Measurements from ENCODE around the gene CEP19.

The CEP19 gene

GRCh38 chr3:196694202-196694638 lies 17.8 kb downstream of the CEP19 start:
- no peak overlapping the region for H3K4me3 ChIP-seq (ENCODE audit: low read depth, low read length)
- DNase-seq (ENCODE audit: low read depth), result no peak
- TF ChIP-seq CTCF (IDR thresholded peaks at IDR 0.05; ENCODE audit: insufficient read depth, low read depth, low read length, missing control alignments), result no peak

- DNase-seq (ENCODE audit: low read depth), result no peak
- no peak for TF ChIP-seq CTCF (IDR thresholded peaks at IDR 0.05; ENCODE audit: insufficient read depth, low read depth, low read length, missing control alignments)
- H3K4me3 ChIP-seq (ENCODE audit: low read depth, low read length), result no peak overlapping the region
Measured at GRCh38 chr3:196691386-196691785, 20.7 kb downstream of the CEP19 start.

- H3K4me3 ChIP-seq (ENCODE audit: low read depth, low read length), result no peak overlapping the region
- DNase-seq (ENCODE audit: low read depth), result no peak
- no peak for TF ChIP-seq CTCF (IDR thresholded peaks at IDR 0.05; ENCODE audit: insufficient read depth, low read depth, low read length, missing control alignments)
Measured at GRCh38 chr3:196689941-196690660, 21.9 kb downstream of the CEP19 start.

- TF ChIP-seq CTCF (IDR thresholded peaks at IDR 0.05; ENCODE audit: insufficient read depth, low read depth, low read length, missing control alignments), result no peak
- DNase-seq (ENCODE audit: low read depth), result no peak
- H3K4me3 ChIP-seq (ENCODE audit: low read depth, low read length), result no peak overlapping the region
Measured at GRCh38 chr3:196688349-196688748, 23.7 kb downstream of the CEP19 start.

- H3K4me3 ChIP-seq (ENCODE audit: low read depth, low read length), result no peak overlapping the region
- DNase-seq (ENCODE audit: low read depth), result no peak
- TF ChIP-seq CTCF (IDR thresholded peaks at IDR 0.05; ENCODE audit: insufficient read depth, low read depth, low read length, missing control alignments), result no peak
Measured at GRCh38 chr3:196686436-196686835, 25.6 kb downstream of the CEP19 start.

- peak; percentile 92 for DNase-seq (ENCODE audit: low read depth)
- TF ChIP-seq CTCF (IDR thresholded peaks at IDR 0.05; ENCODE audit: insufficient read depth, low read depth, low read length, missing control alignments), result peak; percentile 67
- peak overlapping the region; percentile 10 for H3K4me3 ChIP-seq (ENCODE audit: low read depth, low read length)
Measured at GRCh38 chr3:196684548-196685407, 27.3 kb downstream of the CEP19 start.

All from GM12865 (cell line).